Upper lobe of left lung (tissue), 6 donors: ENCODE data around the gene PARVB. TPM values are rescaled to one million over a fixed set of nuclear protein-coding genes. Genes with fewer than 3 reads are reported as not detected.

ENCODE experiments used
- ATAC-seq, 2 donors: fragments of 200-7000 bp; cut with Tn5 transposase; one replicate each; pipeline ENCODE4 v1.9.1; 2022; ENCODE audit warnings: mild to moderate bottlenecking in 2 of 2, moderate library complexity in 2 of 2; ENCODE audit not compliant: low FRiP score in 2 of 2
- DNase-seq, 2 donors: peaks; one replicate each; pipeline ENCODE4 v3.0.0-alpha.2; 2019 to 2020
- H3K27ac ChIP-seq, 4 donors: fragments of 200-600 bp; sonication (generic); one replicate each; pipeline ENCODE4 v1.5.1; 2016 to 2019
- H3K27me3 ChIP-seq, 4 donors: fragments of 200-600 bp; sonication (generic); one replicate each; pipeline ENCODE4 v1.5.1; 2017 to 2019
- H3K36me3 ChIP-seq, 4 donors: fragments of 200-600 bp; sonication (generic); one replicate each; pipeline ENCODE4 v1.5.1; 2016 to 2019
- H3K4me1 ChIP-seq, 4 donors: fragments of 200-600 bp; sonication (generic); one replicate each; pipeline ENCODE4 v1.5.1; 2018 to 2019
- H3K4me3 ChIP-seq, 4 donors: fragments of 200-600 bp; sonication (generic); one replicate each; pipeline ENCODE4 v1.5.1; 2017 to 2019; ENCODE audit warnings: mild to moderate bottlenecking in 2 of 4, moderate library complexity in 1 of 4
- H3K9me3 ChIP-seq, 4 donors: fragments of 200-600 bp; sonication (generic); one replicate each; pipeline ENCODE4 v1.5.1; 2018 to 2019
- EP300 ChIP-seq, 4 donors: sonication (generic); formaldehyde crosslinking; IDR thresholded peaks; one replicate each; pipeline ENCODE4 v1.5.1; 2017; ENCODE audit warnings: antibody characterized with exemption in 4 of 4, control low read depth in 2 of 4
- POLR2A ChIP-seq, 4 donors: fragments of 450-650 bp; IDR thresholded peaks; one replicate each; pipeline ENCODE4 v1.5.1; 2016 to 2017; ENCODE audit warnings: antibody characterized with exemption in 4 of 4, mild to moderate bottlenecking in 2 of 4
- POLR2AphosphoS5 ChIP-seq, 2 donors: sonication (generic); formaldehyde crosslinking; IDR thresholded peaks; one replicate each; pipeline ENCODE4 v1.5.1; 2017; ENCODE audit warnings: antibody characterized with exemption in 2 of 2
- whole genome bisulfite sequencing, 2 donors: methylation state at CpG; one replicate each; pipeline ENCODE4 v1.1.5; 2017 to 2018; 5-methylcytosine and 5-hydroxymethylcytosine counted together
- total RNA-seq, 6 donors: library from RNA; depleted of rRNA in 4 of 6; stranded (reverse); fragments of >200 nt in 4 of 6; gene quantifications; one replicate each; pipeline versions ENCODE4 v1.1.0 to v1.2.1, GENCODE V29; 2016 to 2021
- TF ChIP-seq, protein P1 (sequence below), 6 experiments: fragments of 450-650 bp in 4 of 6; fragments of 200-600 bp in 2 of 6; sonication (generic) in 2 of 6; IDR thresholded peaks; one replicate each; pipeline ENCODE4 v1.5.1; 2016 to 2019; ENCODE audit warnings: antibody characterized with exemption in 6 of 6
- donor health status: DM: no; HTN: no; CAD: no; lungs with moderate emphysema.
- donor health status: DM: no; HTN: yes; CAD: no; lungs with severe emphysema.

PARVB gene
- total RNA-seq, 6 donors from 2014 or later: 14.5 to 56.1 (median 37.0) TPM

- H3K36me3 ChIP-seq: peaks cover 2 to 32% (median 13%) of the 10 kb centered on the region in 4 donors
- DNase-seq (no peak), ATAC-seq (no peak)
- no peak overlapping the region for H3K27ac ChIP-seq
- H3K4me3 ChIP-seq: no peak overlapping the region
- TF ChIP-seq EP300 (IDR thresholded peaks at IDR 0.05): no peak
- TF ChIP-seq, protein P1, sequence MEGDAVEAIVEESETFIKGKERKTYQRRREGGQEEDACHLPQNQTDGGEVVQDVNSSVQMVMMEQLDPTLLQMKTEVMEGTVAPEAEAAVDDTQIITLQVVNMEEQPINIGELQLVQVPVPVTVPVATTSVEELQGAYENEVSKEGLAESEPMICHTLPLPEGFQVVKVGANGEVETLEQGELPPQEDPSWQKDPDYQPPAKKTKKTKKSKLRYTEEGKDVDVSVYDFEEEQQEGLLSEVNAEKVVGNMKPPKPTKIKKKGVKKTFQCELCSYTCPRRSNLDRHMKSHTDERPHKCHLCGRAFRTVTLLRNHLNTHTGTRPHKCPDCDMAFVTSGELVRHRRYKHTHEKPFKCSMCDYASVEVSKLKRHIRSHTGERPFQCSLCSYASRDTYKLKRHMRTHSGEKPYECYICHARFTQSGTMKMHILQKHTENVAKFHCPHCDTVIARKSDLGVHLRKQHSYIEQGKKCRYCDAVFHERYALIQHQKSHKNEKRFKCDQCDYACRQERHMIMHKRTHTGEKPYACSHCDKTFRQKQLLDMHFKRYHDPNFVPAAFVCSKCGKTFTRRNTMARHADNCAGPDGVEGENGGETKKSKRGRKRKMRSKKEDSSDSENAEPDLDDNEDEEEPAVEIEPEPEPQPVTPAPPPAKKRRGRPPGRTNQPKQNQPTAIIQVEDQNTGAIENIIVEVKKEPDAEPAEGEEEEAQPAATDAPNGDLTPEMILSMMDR (IDR thresholded peaks at IDR 0.05): no peak
- no peak for TF ChIP-seq POLR2A (IDR thresholded peaks at IDR 0.05)
- H3K27me3 ChIP-seq: no peaks in the 10 kb centered on the region
- 91 to 100% methylated on average over 4 of the region's 4 CpGs for WGBS, 2 donors
- no peaks in the 10 kb centered on the region for H3K9me3 ChIP-seq
- H3K4me1 ChIP-seq: no peaks in the 10 kb centered on the region
These were observed 78.0 kb downstream of the PARVB start for GRCh38 chr22:44102121-44102520.

DNA sequence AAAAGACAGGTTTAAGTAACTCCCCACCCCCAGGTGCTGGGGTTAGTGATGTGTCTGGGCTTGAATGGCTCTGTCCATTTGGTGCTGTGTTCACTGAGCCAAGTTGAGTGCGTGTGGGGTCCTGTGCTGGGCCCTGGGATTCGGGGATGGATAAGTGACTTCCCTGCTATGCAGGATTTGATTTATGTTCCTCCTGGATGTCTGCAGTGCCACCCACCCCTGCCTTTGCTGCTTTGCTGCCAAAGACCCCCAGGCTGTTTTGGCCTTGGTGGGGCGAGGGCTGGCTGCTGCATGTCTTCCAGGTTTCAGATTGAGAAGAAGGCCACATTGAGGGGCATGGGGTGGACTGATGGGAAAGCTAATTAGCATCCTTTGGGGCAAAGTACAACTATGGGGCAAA is 78.8 kb downstream of the PARVB start:
- Histone ChIP-seq H3K36me3 (peaks cover 2 to 32% (median 10%) of the 10 kb centered on the region in 4 donors), H3K27me3 (no peaks in the 10 kb centered on the region), H3K27ac (no peak overlapping the region), H3K4me3 (no peak overlapping the region), H3K9me3 (no peaks in the 10 kb centered on the region), H3K4me1 (no peaks in the 10 kb centered on the region)
- DNase-seq: no peak
- no peak for TF ChIP-seq POLR2AphosphoS5 (IDR thresholded peaks at IDR 0.05)
- no peak for TF ChIP-seq POLR2A (IDR thresholded peaks at IDR 0.05)
- TF ChIP-seq, protein P1 (IDR thresholded peaks at IDR 0.05): no peak
- TF ChIP-seq EP300 (IDR thresholded peaks at IDR 0.05): no peak
- ATAC-seq: no peak
- WGBS, 2 donors: 87 to 100% methylated on average over 2 to 3 of the region's 3 CpGs

DNA sequence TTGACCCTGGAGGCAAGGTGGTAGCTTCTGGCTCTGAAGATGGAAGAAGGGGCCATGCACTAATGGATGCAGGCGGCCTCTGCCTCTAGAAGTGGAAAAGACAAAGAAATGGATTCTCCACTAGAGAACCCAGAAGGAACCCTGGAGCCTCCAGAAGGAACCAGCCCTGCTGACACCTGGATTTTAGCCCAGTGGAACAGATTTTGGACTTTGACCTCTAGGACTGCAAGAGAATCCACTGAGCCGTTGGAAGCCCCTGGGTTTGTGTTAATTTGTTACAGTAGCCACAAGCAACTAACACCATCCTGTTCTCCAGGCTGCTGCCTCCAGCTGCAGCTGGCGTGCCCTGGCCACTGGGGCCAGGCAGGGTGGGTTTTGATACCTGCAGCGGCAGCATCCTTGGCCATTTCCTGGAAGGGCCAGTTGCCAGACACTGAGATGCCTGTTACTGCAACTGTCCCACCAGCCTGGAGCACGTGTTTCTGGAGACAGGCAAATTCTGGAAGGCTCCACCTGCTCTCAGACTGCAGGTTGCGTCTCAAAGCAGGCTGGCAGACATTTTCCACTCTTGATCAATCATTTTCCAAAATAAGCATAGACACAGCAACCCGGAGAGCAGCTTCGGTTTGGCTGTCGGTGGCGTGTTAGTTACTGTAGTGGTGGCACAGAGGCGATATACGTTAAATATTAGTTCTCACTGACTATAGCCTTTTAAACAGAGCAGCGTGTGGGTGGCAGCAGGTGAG is 79.8 kb downstream of the PARVB start:
- no peak for ATAC-seq
- H3K36me3 ChIP-seq: peaks cover 2 to 32% (median 10%) of the 10 kb centered on the region in 4 donors
- no peak overlapping the region for H3K27ac ChIP-seq
- no peak overlapping the region for H3K4me3 ChIP-seq
- H3K27me3 ChIP-seq: no peaks in the 10 kb centered on the region
- no peak for DNase-seq
- peaks cover 0 to 4% (median 0%) of the 10 kb centered on the region in 4 donors for H3K4me1 ChIP-seq
- TF ChIP-seq, protein P1 (IDR thresholded peaks at IDR 0.05): no peak
- TF ChIP-seq POLR2AphosphoS5 (IDR thresholded peaks at IDR 0.05) (no peak), EP300 (IDR thresholded peaks at IDR 0.05) (no peak), POLR2A (IDR thresholded peaks at IDR 0.05) (no peak)
- WGBS, 2 donors: 92 to 94% methylated on average over 10 to 13 of the region's 13 CpGs
- no peaks in the 10 kb centered on the region for H3K9me3 ChIP-seq

GRCh38 chr22:44107340-44107739 is 83.2 kb downstream of the PARVB start:
- no peaks in the 10 kb centered on the region for H3K27me3 ChIP-seq
- TF ChIP-seq POLR2AphosphoS5 (IDR thresholded peaks at IDR 0.05) (no peak), POLR2A (IDR thresholded peaks at IDR 0.05) (no peak), EP300 (IDR thresholded peaks at IDR 0.05) (no peak)
- TF ChIP-seq, protein P1 (IDR thresholded peaks at IDR 0.05): no peak
- H3K4me1 ChIP-seq: peaks cover 0 to 5% (median 2%) of the 10 kb centered on the region in 4 donors
- H3K36me3 ChIP-seq: peaks cover 0 to 16% (median 3%) of the 10 kb centered on the region in 4 donors
- 79 to 82% methylated on average over 6 of the region's 6 CpGs for WGBS, 2 donors
- H3K9me3 ChIP-seq: no peaks in the 10 kb centered on the region
- no peak overlapping the region for H3K4me3 ChIP-seq
- no peak overlapping the region for H3K27ac ChIP-seq
- ATAC-seq (no peak), DNase-seq (no peak)

- WGBS, 2 donors: 97 to 100% methylated on average over 2 of the region's 2 CpGs
- TF ChIP-seq POLR2A (IDR thresholded peaks at IDR 0.05) (no peak), POLR2AphosphoS5 (IDR thresholded peaks at IDR 0.05) (no peak), EP300 (IDR thresholded peaks at IDR 0.05) (no peak)
- TF ChIP-seq, protein P1 (IDR thresholded peaks at IDR 0.05): no peak
- Histone ChIP-seq H3K27ac (no peak overlapping the region), H3K4me3 (no peak overlapping the region), H3K27me3 (no peaks in the 10 kb centered on the region), H3K36me3 (peaks cover 0 to 13% (median 1%) of the 10 kb centered on the region in 4 donors), H3K4me1 (peaks cover 0 to 5% (median 2%) of the 10 kb centered on the region in 4 donors), H3K9me3 (no peaks in the 10 kb centered on the region)
- DNase-seq (no peak), ATAC-seq (no peak)
These were observed 84.0 kb downstream of the PARVB start for GRCh38 chr22:44108076-44108475.
